A549 (cell line): ENCODE measurements around the gene MAD1L1. TPM values are rescaled to one million over a fixed set of nuclear protein-coding genes. Genes with fewer than 3 reads are reported as not detected.

ENCODE experiments used
- ATAC-seq, 2 experiments: fragments of 200-7000 bp in 1 of 2; fragments of >200 bp in 1 of 2; cut with Nextera tagmentation in 1 of 2; cut with Tn5 transposase in 1 of 2; 3 replicates each; pipeline versions ENCODE4 v1.8.0 to v1.9.1; 2018 to 2020; ENCODE audit warnings: mild to moderate bottlenecking in 1 of 2, moderate library complexity in 1 of 2
- CTCF ChIA-PET: fragments of 300-600 bp; sonication (Branson Sonifier 250); formaldehyde crosslinking; extraction: SDS; loops from one replicate; lab custom pipeline; 2021; ENCODE audit warnings: antibody characterized with exemption, inconsistent platforms; lab: Yijun Ruan, JAX
- POLR2A ChIA-PET: fragments of 350-600 bp; formaldehyde crosslinking; extraction: SDS; loops from one replicate; lab custom pipeline; 2021; ENCODE audit warnings: antibody characterized with exemption, inconsistent platforms; lab: Yijun Ruan, JAX
- DNase-seq, 2 experiments: peaks; one replicate each; pipeline versions ENCODE4 v3.0.0 to v3.0.0-alpha.2; 2011 to 2016; ENCODE audit warnings: low read depth in 1 of 2, low spot score in 1 of 2
- FAIRE-seq: peaks from 2 replicates; lab custom pipeline; 2011; peaks lifted over from hg19 to GRCh38; lab: Jason Lieb, UNC
- H3K27ac ChIP-seq, 2 experiments: fragments of >200 bp; sonication (Bioruptor Twin); formaldehyde crosslinking; 3 replicates each; pipeline ENCODE4 v1.5.1; 2016 to 2017
- H3K4me1 ChIP-seq: fragments of >200 bp; sonication (Bioruptor Twin); formaldehyde crosslinking; 3 replicates; pipeline ENCODE4 v1.6.1; 2016
- H3K4me2 ChIP-seq: fragments of >200 bp; sonication (Bioruptor Twin); formaldehyde crosslinking; 3 replicates; pipeline ENCODE4 v1.6.1; 2016
- H3K4me3 ChIP-seq: fragments of >200 bp; sonication (Bioruptor Twin); formaldehyde crosslinking; 3 replicates; pipeline ENCODE4 v1.5.1; 2016
- H3K9me3 ChIP-seq: fragments of >200 bp; sonication (Bioruptor Twin); formaldehyde crosslinking; 3 replicates; pipeline ENCODE4 v1.6.1; 2016
- BCL3 ChIP-seq: fragments of >200 bp; sonication (Bioruptor Twin); formaldehyde crosslinking; IDR thresholded peaks from 3 replicates; pipeline ENCODE4 v1.6.1; 2016
- CEBPB ChIP-seq, 2 experiments: fragments of >200 bp in 1 of 2; sonication (Bioruptor Twin) in 1 of 2; formaldehyde crosslinking in 1 of 2; IDR thresholded peaks; 2 replicates each; pipeline ENCODE4 v1.6.1; 2012 to 2016
- CHD2 ChIP-seq: fragments of 150-350 bp; IDR thresholded peaks from 2 replicates; pipeline ENCODE4 v1.6.1; 2014; ENCODE audit warnings: low read length; ENCODE audit not compliant: partially characterized antibody
- EHF ChIP-seq: fragments of 250-450 bp; sonication (Bioruptor Pico); IDR thresholded peaks from 2 replicates; pipeline ENCODE4 v1.5.0; 2020; ENCODE audit warnings: mild to moderate bottlenecking
- EHMT2 ChIP-seq: fragments of 200-600 bp; sonication (generic); IDR thresholded peaks from 2 replicates; pipeline ENCODE4 v1.6.1; 2016; ENCODE audit warnings: antibody characterized with exemption, low read depth, mild to moderate bottlenecking, moderate library complexity
- ELK1 ChIP-seq: fragments of 150-350 bp; IDR thresholded peaks from 2 replicates; pipeline ENCODE4 v1.6.1; 2014; ENCODE audit warnings: low read depth, mild to moderate bottlenecking, low read length
- EP300 ChIP-seq, 2 experiments: fragments of >200 bp; sonication (Bioruptor Twin); formaldehyde crosslinking; IDR thresholded peaks; 2 replicates in 1 of 2; 3 replicates in 1 of 2; pipeline ENCODE4 v1.6.1; 2016 to 2017
- ESRRA ChIP-seq: fragments of 150-350 bp; IDR thresholded peaks from 2 replicates; pipeline ENCODE4 v1.6.1; 2014; ENCODE audit warnings: mild to moderate bottlenecking, low read length, borderline replicate concordance
- FOSB ChIP-seq: fragments of 250-450 bp; sonication (Bioruptor Pico); IDR thresholded peaks from 2 replicates; pipeline ENCODE4 v1.5.0; 2020; ENCODE audit warnings: mild to moderate bottlenecking, moderate library complexity
- FOSL2 ChIP-seq, 2 experiments: fragments of 450-650 bp in 1 of 2; fragments of >200 bp in 1 of 2; sonication (Bioruptor Twin) in 1 of 2; formaldehyde crosslinking; IDR thresholded peaks; 2 replicates each; pipeline versions ENCODE4 v1.5.0 to v1.6.1; 2016 to 2020; ENCODE audit warnings: mild to moderate bottlenecking in 1 of 2, moderate library complexity in 1 of 2
- HDAC2 ChIP-seq: fragments of 200-600 bp; sonication (generic); IDR thresholded peaks from 2 replicates; pipeline ENCODE4 v1.6.1; 2016
- HMGXB4 ChIP-seq: fragments of 250-450 bp; sonication (Bioruptor Pico); IDR thresholded peaks from 2 replicates; pipeline ENCODE4 v1.5.0; 2021; ENCODE audit warnings: mild to moderate bottlenecking, moderate library complexity, borderline replicate concordance
- HOXB13 ChIP-seq: fragments of 250-450 bp; sonication (Bioruptor Pico); IDR thresholded peaks from 2 replicates; pipeline ENCODE4 v1.5.0; 2020; ENCODE audit warnings: low read depth, mild to moderate bottlenecking, moderate library complexity
- HOXB5 ChIP-seq: fragments of 250-450 bp; sonication (Bioruptor Pico); IDR thresholded peaks from 2 replicates; pipeline ENCODE4 v1.5.0; 2020; ENCODE audit warnings: mild to moderate bottlenecking, moderate library complexity
- KDM5A ChIP-seq: fragments of 200-600 bp; sonication (generic); IDR thresholded peaks from 2 replicates; pipeline ENCODE4 v1.6.1; 2016; ENCODE audit warnings: antibody characterized with exemption, mild to moderate bottlenecking
- MAFK ChIP-seq: fragments of 450-650 bp; IDR thresholded peaks from 2 replicates; pipeline ENCODE4 v1.6.1; 2014; ENCODE audit not compliant: partially characterized antibody
- NPAS2 ChIP-seq: fragments of 250-450 bp; sonication (Bioruptor Pico); IDR thresholded peaks from 2 replicates; pipeline ENCODE4 v1.8.0; 2022; ENCODE audit warnings: mild to moderate bottlenecking, moderate library complexity, borderline replicate concordance
- NR3C1 ChIP-seq: fragments of >200 bp; sonication (Bioruptor Twin); formaldehyde crosslinking; IDR thresholded peaks from 3 replicates; pipeline ENCODE4 v1.6.1; 2017
- POLR2AphosphoS2 ChIP-seq: conservative IDR thresholded peaks from 2 replicates; pipeline ENCODE4 v1.6.1; 2012; ENCODE audit warnings: low read length, improper control_type of control experiment, inconsistent platforms
- RCOR1 ChIP-seq: fragments of 150-350 bp; IDR thresholded peaks from 2 replicates; pipeline ENCODE4 v1.6.1; 2014; ENCODE audit warnings: antibody characterized with exemption, low read length, low read depth
- SREBF2 ChIP-seq: fragments of 450-650 bp; IDR thresholded peaks from 2 replicates; pipeline ENCODE4 v1.6.1; 2014; ENCODE audit warnings: mild to moderate bottlenecking, moderate library complexity
- TP53 ChIP-seq: fragments of 250-450 bp; sonication (Bioruptor Pico); IDR thresholded peaks from 2 replicates; pipeline ENCODE4 v1.5.0; 2021; ENCODE audit warnings: mild to moderate bottlenecking, moderate library complexity
- USF2 ChIP-seq: fragments of 450-650 bp; IDR thresholded peaks from 2 replicates; pipeline ENCODE4 v1.6.1; 2014; ENCODE audit warnings: antibody characterized with exemption
- ZFP36 ChIP-seq: fragments of 450-650 bp; IDR thresholded peaks from 2 replicates; pipeline ENCODE4 v1.6.1; 2014; ENCODE audit warnings: borderline replicate concordance; ENCODE audit not compliant: partially characterized antibody
- ZSCAN20 ChIP-seq: fragments of 250-450 bp; sonication (Bioruptor Pico); IDR thresholded peaks from 2 replicates; pipeline ENCODE4 v1.8.0; 2022; ENCODE audit warnings: mild to moderate bottlenecking, moderate library complexity
- WGBS: methylation state at CpG from one replicate; pipeline ENCODE4 v1.1.6; 2017; ENCODE audit errors: missing lambda C conversion rate; 5-methylcytosine and 5-hydroxymethylcytosine counted together
- polyA plus RNA-seq, 4 experiments: library from polyadenylated mRNA; depleted of rRNA in 3 of 4; stranded (reverse); fragments of >200 nt; fragmentation: RNase III in 1 of 4; extraction: RNeasy Plus Mini Kit Qiagen cat#74134 plus additional on column Dnase treatment in 1 of 4; gene quantifications; 2 replicates in 3 of 4; 3 replicates in 1 of 4; pipeline ENCODE4 v1.2.3, GENCODE V29; 2011 to 2017

The MAD1L1 gene
- polyA plus RNA-seq, 2 of the 4 experiments (the other 2 are of a cell fraction), result 13.6 to 16.6 TPM

GRCh38 chr7:2253021-2253420 is 20.3 kb upstream of the MAD1L1 start:
- POLR2A ChIA-PET, result no interaction called here
- Histone ChIP-seq H3K4me3 (no peak overlapping the region), H3K4me1 (peaks cover 15% of the 10 kb centered on the region), H3K9me3 (no peaks in the 10 kb centered on the region), H3K27ac (peak overlapping the region in 1 of 2 experiments; percentile 62; a peak in 1 of 6 replicates), H3K4me2 (no peak overlapping the region)
- FAIRE-seq (no peak), ATAC-seq (no peak), DNase-seq (no peak)
- TF ChIP-seq CHD2 (no peak), FOSL2 (IDR thresholded peaks at IDR 0.05) (no peak), FOSL2 (CRISPR knock-in tag; IDR thresholded peaks at IDR 0.05) (no peak), USF2 (no peak), HOXB5 (CRISPR knock-in tag) (no peak)
- CTCF ChIA-PET, result no interaction called here
- 100% methylated on average over 2 of the region's 9 CpGs for WGBS

- DNase-seq, result no peak
- FAIRE-seq, result no peak
- ATAC-seq, result peak in 1 of 2 experiments; percentile 2; a peak in 1 of 6 replicates
- Histone ChIP-seq H3K4me2 (no peak overlapping the region), H3K9me3 (no peaks in the 10 kb centered on the region), H3K27ac (peak overlapping the region in 1 of 2 experiments; percentile 62; a peak in 2 of 6 replicates), H3K4me3 (no peak overlapping the region), H3K4me1 (peaks cover 15% of the 10 kb centered on the region)
- ChIA-PET POLR2A (no interaction called here), CTCF (interaction anchor here (1.3 to 1.6 kb wide), 2 partner anchors 10 to 96 kb away, joined by 5 read pairs; no protein-coding TSS in a partner anchor)
- TF ChIP-seq FOSB (CRISPR knock-in tag), result no peak
- no peak for TF ChIP-seq POLR2AphosphoS2
- TF ChIP-seq ZSCAN20, result no peak
- no peak for TF ChIP-seq NPAS2
- no peak for TF ChIP-seq NR3C1
- TF ChIP-seq ZFP36, result no peak
- TF ChIP-seq ESRRA, result no peak
- TF ChIP-seq ELK1, result no peak
- WGBS, result 86% methylated on average over 9 of the region's 24 CpGs
Measured at GRCh38 chr7:2251841-2252771, 19.4 kb upstream of the MAD1L1 start.

GRCh38 chr7:2251381-2251780 is 18.6 kb upstream of the MAD1L1 start:
- Histone ChIP-seq H3K4me2 (no peak overlapping the region), H3K9me3 (no peaks in the 10 kb centered on the region), H3K4me1 (peaks cover 15% of the 10 kb centered on the region), H3K4me3 (no peak overlapping the region), H3K27ac (no peak overlapping the region)
- no peak for ATAC-seq
- no peak for DNase-seq
- FAIRE-seq, result no peak
- WGBS, result 85% methylated on average over 10 of the region's 10 CpGs
- ChIA-PET POLR2A (no interaction called here), CTCF (interaction anchor here (1.3 to 1.6 kb wide), 2 partner anchors 11 to 96 kb away, joined by 5 read pairs; no protein-coding TSS in a partner anchor)
- TF ChIP-seq CHD2, result no peak
- no peak for TF ChIP-seq EHMT2
- TF ChIP-seq HMGXB4 (CRISPR knock-in tag), result no peak
- TF ChIP-seq POLR2AphosphoS2, result no peak
- no peak for TF ChIP-seq HDAC2
- TF ChIP-seq ZFP36, result no peak
- no peak for TF ChIP-seq SREBF2
- no peak for TF ChIP-seq EP300 (IDR thresholded peaks at IDR 0.05)
- no peak for TF ChIP-seq NPAS2
- TF ChIP-seq CEBPB (IDR thresholded peaks at IDR 0.05), result no peak
- TF ChIP-seq FOSL2 (IDR thresholded peaks at IDR 0.05), result no peak
- TF ChIP-seq FOSL2 (CRISPR knock-in tag; IDR thresholded peaks at IDR 0.05), result no peak
- no peak for TF ChIP-seq HOXB13 (CRISPR knock-in tag)
- no peak for TF ChIP-seq TP53 (CRISPR knock-in tag)
- no peak for TF ChIP-seq BCL3
- TF ChIP-seq EHF, result no peak
- no peak for TF ChIP-seq RCOR1
- no peak for TF ChIP-seq KDM5A
- TF ChIP-seq MAFK, result no peak
